ENCODE data around the gene CRLF1. TPM values are rescaled to one million over a fixed set of nuclear protein-coding genes. Genes with fewer than 3 reads are reported as not detected.

The CRLF1 gene
- total and polyA plus RNA-seq, 5 donors = 7.2 to 79.6 (median 39.4) TPM

Other genes starting within 250 kb of the CRLF1 start
- under 1 TPM in 3 of 4 donors, not detected in 1; 0.50 to 0.60 (median 0.53) TPM for gene GDF15, start 220.6 kb downstream of the CRLF1 start, total RNA-seq
- gene GDF15, start 220.6 kb downstream of the CRLF1 start, polyA plus RNA-seq = 0.25 TPM
- 1 to 10 TPM; 3.1 to 4.3 (median 3.7) TPM for gene LRRC25, start 209.2 kb downstream of the CRLF1 start, total RNA-seq
- 1.5 TPM for gene LRRC25, start 209.2 kb downstream of the CRLF1 start, polyA plus RNA-seq
- 10 to 100 TPM; 32.7 to 40.0 (median 37.8) TPM for gene SSBP4, start 187.4 kb downstream of the CRLF1 start, total RNA-seq
- 36.2 TPM for gene SSBP4, start 187.4 kb downstream of the CRLF1 start, polyA plus RNA-seq
- gene ISYNA1, start 168.7 kb downstream of the CRLF1 start, total RNA-seq = 10 to 100 TPM; 36.9 to 55.4 (median 45.3) TPM
- gene ISYNA1, start 168.7 kb downstream of the CRLF1 start, polyA plus RNA-seq = 50.7 TPM
- 10 to 100 TPM; 12.6 to 19.0 (median 14.0) TPM for gene ELL, start 84.7 kb downstream of the CRLF1 start, total RNA-seq
- gene ELL, start 84.7 kb downstream of the CRLF1 start, polyA plus RNA-seq = 9.3 TPM
- gene FKBP8, start 63.2 kb downstream of the CRLF1 start, total RNA-seq = 100 to 1,000 TPM; 204 to 236 (median 213) TPM
- 285 TPM for gene FKBP8, start 63.2 kb downstream of the CRLF1 start, polyA plus RNA-seq
- 10 to 100 TPM; 47.8 to 55.4 (median 52.2) TPM for gene KXD1, start 48.9 kb downstream of the CRLF1 start, total RNA-seq
- 49.0 TPM for gene KXD1, start 48.9 kb downstream of the CRLF1 start, polyA plus RNA-seq
- gene UBA52, start 34.9 kb downstream of the CRLF1 start, total RNA-seq = 100 to 1,000 TPM; 712 to 793 (median 725) TPM
- 622 TPM for gene UBA52, start 34.9 kb downstream of the CRLF1 start, polyA plus RNA-seq
- 10 to 100 TPM; 71.0 to 90.7 (median 77.1) TPM for gene REX1BD, start 18.0 kb downstream of the CRLF1 start, total RNA-seq
- gene REX1BD, start 18.0 kb downstream of the CRLF1 start, polyA plus RNA-seq = 99.9 TPM
- gene TMEM59L, start 6.1 kb upstream of the CRLF1 start, total RNA-seq = 1 to 10 TPM; 2.2 to 5.9 (median 4.0) TPM
- gene TMEM59L, start 6.1 kb upstream of the CRLF1 start, polyA plus RNA-seq = 4.8 TPM
- 10 to 100 TPM in 1 of 4 donors, 1 to 10 TPM in 3; 8.9 to 14.4 (median 9.3) TPM for gene KLHL26, start 30.2 kb upstream of the CRLF1 start, total RNA-seq
- gene KLHL26, start 30.2 kb upstream of the CRLF1 start, polyA plus RNA-seq = 5.1 TPM
- gene CRTC1, start 76.9 kb upstream of the CRLF1 start, total RNA-seq = 10 to 100 TPM in 3 of 4 donors, 1 to 10 TPM in 1; 9.2 to 15.1 (median 13.6) TPM
- 9.5 TPM for gene CRTC1, start 76.9 kb upstream of the CRLF1 start, polyA plus RNA-seq
- 10 to 100 TPM in 1 of 4 donors, 1 to 10 TPM in 3; 1.5 to 13.7 (median 4.7) TPM for gene COMP, start 184.5 kb upstream of the CRLF1 start, total RNA-seq
- 2.2 TPM for gene COMP, start 184.5 kb upstream of the CRLF1 start, polyA plus RNA-seq
- 10 to 100 TPM; 35.2 to 40.0 (median 36.8) TPM for gene UPF1, start 225.2 kb upstream of the CRLF1 start, total RNA-seq
- 31.4 TPM for gene UPF1, start 225.2 kb upstream of the CRLF1 start, polyA plus RNA-seq

Data from right cardiac atrium (tissue), 5 donors.